HCT116 (cell line): ENCODE data around the gene EEF1A2.

Experiments
- CTCF ChIP-seq, 3 experiments: fragments of 200-600 bp in 1 of 3; sonication (generic) in 1 of 3; IDR thresholded peaks in 2 of 3; conservative IDR thresholded peaks in 1 of 3; 2 replicates each; pipeline ENCODE4 v1.5.1; 2012 to 2017; ENCODE audit warnings: low read depth in 2 of 3, low read length in 2 of 3, antibody characterized with exemption in 1 of 3, borderline replicate concordance in 1 of 3, control low read depth in 1 of 3, mild to moderate bottlenecking in 1 of 3, mixed read lengths in 1 of 3, mixed run types in 1 of 3, moderate library complexity in 1 of 3; ENCODE audit not compliant: insufficient read depth in 1 of 3
- POLR2AphosphoS5 ChIP-seq: IDR thresholded peaks from 2 replicates; pipeline ENCODE4 v1.6.1; 2011; ENCODE audit warnings: mild to moderate bottlenecking, low read depth, low read length, moderate library complexity

- TF ChIP-seq CTCF (IDR thresholded peaks at IDR 0.05 in 2 of 3, conservative IDR thresholded peaks at IDR 0.05 in 1 of 3; ENCODE audit: borderline replicate concordance in 1 of 3, insufficient read depth in 1 of 3, low read depth in 2 of 3, low read length in 2 of 3) (no peak), POLR2AphosphoS5 (no peak)
These were observed 59.0 kb downstream of the EEF1A2 start for GRCh38 chr20:63439866-63440265.
